ENCODE measurements around the gene DMD. TPM values are rescaled to one million over a fixed set of nuclear protein-coding genes. Genes with fewer than 3 reads are reported as not detected.

Gene DMD
- total and polyA plus RNA-seq, 9 donors: 14.0 to 70.5 (median 37.6) TPM

- 72 to 79% (median 78%) methylated on average over 5 of the region's 5 CpGs for WGBS, 3 donors
- no peak for DNase-seq
- no peaks in the 10 kb centered on the region for H3K4me1 ChIP-seq (ENCODE audit: insufficient read depth)
- no peaks in the 10 kb centered on the region for H3K9me3 ChIP-seq
- H3K27me3 ChIP-seq: no peaks in the 10 kb centered on the region
- H3K36me3 ChIP-seq: no peaks in the 10 kb centered on the region
- no peak overlapping the region for H3K4me3 ChIP-seq
- TF ChIP-seq EP300 (IDR thresholded peaks at IDR 0.05): no peak
- TF ChIP-seq CTCF (IDR thresholded peaks at IDR 0.05): no peak
- TF ChIP-seq POLR2A (IDR thresholded peaks at IDR 0.05): no peak
- H3K27ac ChIP-seq: no peak overlapping the region
- intact Hi-C loops (cut with DNase I): no loop called here
These were observed 1665.6 kb downstream of the DMD start for GRCh38 chrX:31545726-31546125.

- Histone ChIP-seq H3K27ac (no peak overlapping the region), H3K9me3 (no peaks in the 10 kb centered on the region), H3K4me3 (no peak overlapping the region), H3K4me1 (ENCODE audit: insufficient read depth) (no peaks in the 10 kb centered on the region), H3K36me3 (no peaks in the 10 kb centered on the region), H3K27me3 (no peaks in the 10 kb centered on the region)
- TF ChIP-seq POLR2A (IDR thresholded peaks at IDR 0.05): no peak
- no peak for TF ChIP-seq EP300 (IDR thresholded peaks at IDR 0.05)
- no peak for TF ChIP-seq CTCF (IDR thresholded peaks at IDR 0.05)
- intact Hi-C loops (cut with DNase I): no loop called here
- no peak for DNase-seq
- 80 to 88% (median 84%) methylated on average over 3 of the region's 3 CpGs for WGBS, 3 donors
These were observed 1666.2 kb downstream of the DMD start for GRCh38 chrX:31545191-31545590.

GRCh38 chrX:31543634-31544033, 1667.7 kb downstream of the DMD start:
- no peaks in the 10 kb centered on the region for H3K9me3 ChIP-seq
- H3K27me3 ChIP-seq: no peaks in the 10 kb centered on the region
- no peak overlapping the region for H3K4me3 ChIP-seq
- TF ChIP-seq CTCF (IDR thresholded peaks at IDR 0.05): no peak
- no peak for TF ChIP-seq POLR2A (IDR thresholded peaks at IDR 0.05)
- no peak for TF ChIP-seq EP300 (IDR thresholded peaks at IDR 0.05)
- intact Hi-C loops (cut with DNase I): no loop called here
- no peak overlapping the region for H3K27ac ChIP-seq
- H3K4me1 ChIP-seq (ENCODE audit: insufficient read depth): no peaks in the 10 kb centered on the region
- H3K36me3 ChIP-seq: no peaks in the 10 kb centered on the region
- WGBS, 3 donors: 61 to 69% (median 68%) methylated on average over 3 of the region's 3 CpGs
- DNase-seq: no peak

DNA sequence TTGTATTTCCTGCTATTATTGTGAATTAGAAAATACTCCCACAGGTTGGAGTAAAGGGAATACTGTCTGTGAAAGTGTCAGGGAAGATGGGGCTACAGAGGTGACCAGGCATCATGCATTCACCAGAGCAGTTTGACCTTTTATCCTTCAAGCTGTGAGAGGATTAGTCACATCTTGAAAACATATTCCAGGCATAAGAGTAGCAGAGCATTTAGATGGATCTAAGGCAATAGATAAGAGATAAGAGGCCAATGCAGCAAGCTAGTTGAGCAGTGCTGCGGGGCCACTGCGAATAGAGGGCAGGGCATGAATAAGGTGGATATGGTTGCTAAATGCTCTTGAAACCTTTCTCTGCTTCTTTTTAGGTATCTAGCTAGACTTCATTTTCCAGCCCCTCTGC, 1668.8 kb downstream of the DMD start:
- intact Hi-C loops (cut with DNase I): no loop called here
- H3K4me1 ChIP-seq (ENCODE audit: insufficient read depth): no peaks in the 10 kb centered on the region
- H3K4me3 ChIP-seq: no peak overlapping the region
- H3K9me3 ChIP-seq: no peaks in the 10 kb centered on the region
- 92 to 98% (median 97%) methylated on average over 2 of the region's 2 CpGs for WGBS, 3 donors
- no peak overlapping the region for H3K27ac ChIP-seq
- no peak for TF ChIP-seq CTCF (IDR thresholded peaks at IDR 0.05)
- no peak for TF ChIP-seq EP300 (IDR thresholded peaks at IDR 0.05)
- TF ChIP-seq POLR2A (IDR thresholded peaks at IDR 0.05): no peak
- no peak for DNase-seq
- H3K36me3 ChIP-seq: no peaks in the 10 kb centered on the region
- H3K27me3 ChIP-seq: no peaks in the 10 kb centered on the region

- intact Hi-C loops (cut with DNase I): no loop called here
- 76 to 87% (median 76%) methylated on average over 2 of the region's 2 CpGs for WGBS, 3 donors
- Histone ChIP-seq H3K27me3 (no peaks in the 10 kb centered on the region), H3K36me3 (no peaks in the 10 kb centered on the region), H3K27ac (no peak overlapping the region), H3K4me3 (no peak overlapping the region), H3K9me3 (no peaks in the 10 kb centered on the region), H3K4me1 (ENCODE audit: insufficient read depth) (no peaks in the 10 kb centered on the region)
- DNase-seq: no peak
- TF ChIP-seq EP300 (IDR thresholded peaks at IDR 0.05) (no peak), CTCF (IDR thresholded peaks at IDR 0.05) (no peak), POLR2A (IDR thresholded peaks at IDR 0.05) (no peak)
These were observed 1671.0 kb downstream of the DMD start for GRCh38 chrX:31540313-31540712.

All from ovary (tissue), 9 donors.